Large intestine (tissue), 3 donors: ENCODE results near the gene ANGPTL4. TPM values are rescaled to one million over a fixed set of nuclear protein-coding genes. Genes with fewer than 3 reads are reported as not detected.
"Not testable (repeated sequence)": the region's sequence is repeated elsewhere in the genome, so short reads cannot be mapped to it uniquely, and the experiment has no call there.

Experiments used
- DNase-seq, 2 donors: peaks; one replicate each; pipeline versions ENCODE4 v3.0.0 to v3.0.0-alpha.2; 2013
- H3K27ac ChIP-seq: one replicate; pipeline ENCODE4 v1.5.1; 2013; ENCODE audit warnings: low read length
- H3K27me3 ChIP-seq: 2 replicates; pipeline ENCODE4 v1.6.1; 2013; ENCODE audit warnings: low read length; ENCODE audit not compliant: control insufficient read depth, insufficient read depth
- H3K36me3 ChIP-seq: 2 replicates; pipeline ENCODE4 v1.6.1; 2013; ENCODE audit warnings: low read length; ENCODE audit not compliant: control insufficient read depth, insufficient read depth
- H3K4me1 ChIP-seq: one replicate; pipeline ENCODE4 v1.6.1; 2013; ENCODE audit warnings: low read length; ENCODE audit not compliant: control insufficient read depth, insufficient read depth
- H3K4me3 ChIP-seq: one replicate; pipeline ENCODE4 v1.5.1; 2013; ENCODE audit warnings: low read length
- H3K9me3 ChIP-seq: one replicate; pipeline ENCODE4 v1.6.1; 2013; ENCODE audit warnings: mild to moderate bottlenecking, low read depth, low read length, moderate library complexity; ENCODE audit not compliant: control insufficient read depth
- WGBS: methylation state at CpG from one replicate; pipeline ENCODE4 v1.1.5; 2013; ENCODE audit warnings: low lambda C conversion rate; ENCODE audit not compliant: insufficient coverage; 5-methylcytosine and 5-hydroxymethylcytosine counted together
- polyA plus RNA-seq: library from polyadenylated mRNA; unstranded; fragments of 120-200 nt; gene quantifications from one replicate; pipeline ENCODE4 v1.2.1, GENCODE V29; 2013

Gene ANGPTL4
- polyA plus RNA-seq, 1 donor, result 0.97 TPM

- peaks cover 11% of the 10 kb centered on the region for H3K9me3 ChIP-seq
- DNase-seq, result peak; percentile 66 to 77
- H3K36me3 ChIP-seq, result no peaks in the 10 kb centered on the region
- WGBS, result no CpG with 5 or more reads among the region's 117 CpGs
- H3K4me3 ChIP-seq, result no peak overlapping the region
- H3K27ac ChIP-seq, result no peak overlapping the region
- no peaks in the 10 kb centered on the region for H3K4me1 ChIP-seq
- H3K27me3 ChIP-seq, result peaks cover 55% of the 10 kb centered on the region
Measured at GRCh38 chr19:8334458-8335342, 29.3 kb upstream of the ANGPTL4 start.

- no peak for DNase-seq
- no peaks in the 10 kb centered on the region for H3K36me3 ChIP-seq
- H3K27ac ChIP-seq, result no peak overlapping the region
- H3K27me3 ChIP-seq, result peaks cover 63% of the 10 kb centered on the region
- H3K4me1 ChIP-seq, result no peaks in the 10 kb centered on the region
- no CpG with 5 or more reads among the region's 79 CpGs for WGBS
- H3K4me3 ChIP-seq, result no peak overlapping the region
- H3K9me3 ChIP-seq, result peaks cover 11% of the 10 kb centered on the region
Measured at GRCh38 chr19:8335343-8336071, 28.4 kb upstream of the ANGPTL4 start.

DNA sequence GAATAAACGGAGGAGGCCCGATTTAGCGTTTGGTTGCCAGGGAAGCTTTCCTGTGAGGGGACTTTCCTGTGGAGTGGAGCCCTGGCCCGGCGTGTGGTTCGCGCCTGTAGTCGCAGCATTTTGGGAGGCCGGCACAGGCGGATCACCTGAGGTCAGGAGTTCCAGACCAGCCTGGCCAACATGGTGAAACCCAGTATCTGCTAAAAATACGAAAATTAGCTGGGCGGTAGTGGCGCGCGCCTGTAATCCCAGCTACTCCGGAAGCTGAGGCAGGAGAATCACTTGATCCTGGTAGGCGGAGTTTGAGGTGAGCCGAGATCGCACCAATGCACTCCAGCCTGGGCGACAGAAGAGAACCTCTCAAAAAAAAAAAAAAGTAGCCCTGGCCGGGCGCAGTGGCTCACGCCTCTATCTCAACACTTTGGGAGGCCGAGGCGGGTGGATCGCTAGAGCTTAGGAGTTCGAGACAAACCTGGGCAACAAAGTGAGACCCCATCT is 27.8 kb upstream of the ANGPTL4 start:
- WGBS, result 40% methylated on average over 1 of the region's 27 CpGs
- H3K27me3 ChIP-seq, result peaks cover 69% of the 10 kb centered on the region
- H3K4me3 ChIP-seq, result no peak overlapping the region
- DNase-seq, result no peak
- H3K4me1 ChIP-seq, result no peaks in the 10 kb centered on the region
- peaks cover 11% of the 10 kb centered on the region for H3K9me3 ChIP-seq
- no peaks in the 10 kb centered on the region for H3K36me3 ChIP-seq
- no peak overlapping the region for H3K27ac ChIP-seq

- no peaks in the 10 kb centered on the region for H3K4me1 ChIP-seq
- peaks cover 11% of the 10 kb centered on the region for H3K9me3 ChIP-seq
- H3K36me3 ChIP-seq, result no peaks in the 10 kb centered on the region
- H3K27ac ChIP-seq, result no peak overlapping the region
- H3K27me3 ChIP-seq, result peaks cover 69% of the 10 kb centered on the region
- H3K4me3 ChIP-seq, result no peak overlapping the region
- no CpG with 5 or more reads among the region's 8 CpGs for WGBS
- DNase-seq, result no peak
Measured at GRCh38 chr19:8336660-8337059, 27.3 kb upstream of the ANGPTL4 start.

DNA sequence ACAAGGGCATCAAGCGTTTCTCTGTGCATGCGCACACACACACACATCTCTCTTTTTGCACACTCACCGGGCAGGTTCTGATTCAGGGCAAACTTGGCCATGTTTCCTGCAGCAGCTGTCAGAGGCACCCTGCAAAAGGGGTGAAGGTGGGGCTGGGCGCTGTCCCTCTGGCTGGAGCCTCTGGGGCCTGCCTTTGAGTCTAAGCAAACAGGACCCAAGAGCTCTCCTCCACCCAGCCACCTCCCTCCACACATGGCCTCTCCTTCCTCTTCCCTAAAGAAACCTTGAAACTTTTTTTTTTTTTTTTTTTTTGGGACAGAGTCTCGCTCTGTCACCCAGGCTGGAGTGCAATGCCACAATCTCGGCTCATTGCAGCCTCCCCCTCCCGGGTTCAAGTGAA is 26.2 kb upstream of the ANGPTL4 start:
- Histone ChIP-seq H3K4me1 (peaks cover 1% of the 10 kb centered on the region), H3K27me3 (peaks cover 70% of the 10 kb centered on the region), H3K27ac (no peak overlapping the region), H3K9me3 (peaks cover 13% of the 10 kb centered on the region), H3K4me3 (no peak overlapping the region), H3K36me3 (no peaks in the 10 kb centered on the region)
- WGBS, result no CpG with 5 or more reads among the region's 7 CpGs
- DNase-seq, result no peak

DNA sequence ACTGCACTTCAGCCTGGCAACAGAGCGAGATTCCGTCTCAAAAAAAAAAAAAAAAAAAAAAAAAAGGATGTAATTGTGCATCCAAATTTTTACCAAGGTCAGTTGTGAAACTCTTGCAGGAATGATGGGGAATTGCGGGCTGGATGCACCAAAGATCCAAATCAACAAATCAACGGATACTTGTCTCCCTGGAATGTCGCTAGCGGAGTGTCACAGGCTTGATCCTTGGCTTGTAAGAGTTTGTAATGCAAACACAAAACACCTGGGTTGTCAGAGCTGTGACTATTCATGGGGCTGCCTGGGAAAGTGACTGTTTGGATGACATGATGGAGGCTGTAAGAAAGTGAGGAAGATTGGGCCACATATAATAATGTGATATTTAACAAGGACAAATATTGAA is 25.1 kb upstream of the ANGPTL4 start:
- Histone ChIP-seq H3K9me3 (peaks cover 11% of the 10 kb centered on the region), H3K4me1 (peaks cover 4% of the 10 kb centered on the region), H3K36me3 (no peaks in the 10 kb centered on the region), H3K27me3 (peaks cover 71% of the 10 kb centered on the region), H3K27ac (no peak overlapping the region), H3K4me3 (no peak overlapping the region)
- WGBS, result 0% methylated on average over 1 of the region's 6 CpGs
- no peak for DNase-seq

DNA sequence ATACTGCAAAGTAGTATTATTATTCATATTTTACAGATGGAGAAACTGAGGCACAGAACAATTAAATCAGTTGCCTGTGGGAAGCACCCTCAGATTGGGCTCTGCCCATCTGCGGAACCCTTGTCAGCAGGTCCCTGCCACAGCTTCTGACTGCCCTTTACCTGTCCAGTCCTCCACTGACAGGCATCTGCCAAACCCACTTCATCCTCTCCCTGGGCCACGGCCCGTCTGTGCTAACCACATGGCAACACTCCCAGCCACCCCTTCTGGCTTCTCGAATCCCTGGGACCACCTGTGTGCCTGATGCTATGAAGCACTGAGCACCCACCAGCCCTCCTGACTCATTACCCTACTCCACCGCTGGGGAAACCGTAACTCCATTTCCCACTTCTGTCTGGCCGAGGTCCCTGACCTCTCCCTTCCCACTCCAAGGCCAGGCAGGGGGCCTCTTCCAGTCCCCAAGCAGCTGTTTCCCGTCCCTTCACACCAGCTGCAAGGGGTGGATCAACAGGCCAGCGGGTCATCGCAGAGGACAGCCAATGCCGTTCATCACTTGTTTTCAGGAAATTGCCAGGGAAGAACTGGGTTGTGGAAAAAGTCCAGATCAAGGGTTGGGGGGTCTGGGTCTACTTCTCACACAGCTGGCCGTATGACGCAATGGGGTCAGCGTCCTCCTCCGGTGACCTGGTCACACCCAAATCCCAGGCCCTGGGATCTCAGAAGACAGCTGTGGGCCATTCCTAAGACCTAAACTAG is 23.4 kb upstream of the ANGPTL4 start:
- H3K4me1 ChIP-seq, result peaks cover 4% of the 10 kb centered on the region
- H3K36me3 ChIP-seq, result no peaks in the 10 kb centered on the region
- no peak overlapping the region for H3K27ac ChIP-seq
- no CpG with 5 or more reads among the region's 15 CpGs for WGBS
- peaks cover 71% of the 10 kb centered on the region for H3K27me3 ChIP-seq
- H3K4me3 ChIP-seq, result no peak overlapping the region
- peaks cover 10% of the 10 kb centered on the region for H3K9me3 ChIP-seq
- DNase-seq, result peak; percentile 44 to 48

DNA sequence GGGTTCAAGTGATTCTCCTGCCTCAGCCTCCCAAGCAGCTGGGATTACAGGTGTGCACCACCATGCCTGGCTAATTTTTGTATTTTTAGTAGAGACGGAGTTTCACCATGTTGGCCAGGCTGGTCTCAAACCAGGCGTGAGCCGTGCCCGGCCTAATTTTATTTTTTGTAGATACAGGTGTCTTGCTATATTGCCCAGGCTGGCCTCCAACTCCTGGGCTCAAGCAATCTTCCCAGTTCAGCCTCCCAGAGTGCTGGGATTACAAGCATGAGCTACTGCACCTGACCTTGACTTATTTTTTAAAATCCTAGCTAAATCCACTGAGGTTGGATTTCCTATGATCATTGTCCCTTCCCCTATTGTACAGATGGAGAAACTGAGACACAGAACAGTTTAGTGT is 22.5 kb upstream of the ANGPTL4 start:
- not testable (repeated sequence) for DNase-seq, H3K4me1 ChIP-seq, H3K27ac ChIP-seq, H3K4me3 ChIP-seq, H3K9me3 ChIP-seq, H3K36me3 ChIP-seq
- peaks cover 61% of the 10 kb centered on the region for H3K27me3 ChIP-seq
- WGBS, result no CpG with 5 or more reads among the region's 4 CpGs

GRCh38 chr19:8342316-8342683 is 21.7 kb upstream of the ANGPTL4 start:
- WGBS, result no CpG with 5 or more reads among the region's 14 CpGs
- H3K36me3 ChIP-seq, result no peaks in the 10 kb centered on the region
- H3K27me3 ChIP-seq, result peaks cover 57% of the 10 kb centered on the region
- H3K9me3 ChIP-seq, result peaks cover 5% of the 10 kb centered on the region
- DNase-seq, result no peak
- H3K27ac ChIP-seq, result no peak overlapping the region
- H3K4me1 ChIP-seq, result peaks cover 4% of the 10 kb centered on the region
- no peak overlapping the region for H3K4me3 ChIP-seq
